Liver (tissue), 9 donors: ENCODE measurements around the gene ZNF792. TPM values are rescaled to one million over a fixed set of nuclear protein-coding genes. Genes with fewer than 3 reads are reported as not detected.
"Not testable (repeated sequence)": the region's sequence is repeated elsewhere in the genome, so short reads cannot be mapped to it uniquely, and the experiment has no call there.

ENCODE experiments used
- DNase-seq: peaks from one replicate; pipeline ENCODE4 v3.0.0-alpha.2; 2017; ENCODE audit warnings: low spot score
- H3K27ac ChIP-seq, 2 donors: one replicate each; pipeline ENCODE4 v1.7.0; 2013; ENCODE audit warnings: inconsistent platforms in 2 of 2, low read length in 2 of 2, control low read depth in 1 of 2, low read depth in 1 of 2, mild to moderate bottlenecking in 1 of 2
- H3K27me3 ChIP-seq, 4 donors: one replicate each; pipeline versions ENCODE4 v1.6.1 to v1.7.0; 2013; ENCODE audit warnings: low read length in 3 of 4, inconsistent platforms in 1 of 4, mild to moderate bottlenecking in 1 of 4, moderate library complexity in 1 of 4; ENCODE audit not compliant: control insufficient read depth in 4 of 4, insufficient read depth in 4 of 4
- H3K36me3 ChIP-seq, 4 donors: one replicate each; pipeline versions ENCODE4 v1.6.1 to v1.7.0; 2013; ENCODE audit warnings: low read length in 3 of 4, mild to moderate bottlenecking in 3 of 4, low read depth in 1 of 4, moderate library complexity in 1 of 4; ENCODE audit not compliant: control insufficient read depth in 4 of 4, insufficient read depth in 3 of 4
- H3K4me1 ChIP-seq, 4 donors: one replicate each; pipeline versions ENCODE4 v1.6.1 to v1.7.0; 2013; ENCODE audit warnings: low read length in 3 of 4, mild to moderate bottlenecking in 3 of 4, moderate library complexity in 1 of 4; ENCODE audit not compliant: control insufficient read depth in 4 of 4, insufficient read depth in 4 of 4
- H3K4me3 ChIP-seq, 3 donors: one replicate each; pipeline versions ENCODE4 v1.6.1 to v1.7.0; 2013; ENCODE audit warnings: low read length in 3 of 3, control low read depth in 1 of 3, low read depth in 1 of 3, mild to moderate bottlenecking in 1 of 3
- H3K9ac ChIP-seq, 2 donors: one replicate each; pipeline ENCODE4 v1.7.0; 2013; ENCODE audit warnings: low read length in 2 of 2, mild to moderate bottlenecking in 2 of 2, moderate library complexity in 2 of 2, control low read depth in 1 of 2, low read depth in 1 of 2
- H3K9me3 ChIP-seq, 4 donors: one replicate each; pipeline versions ENCODE4 v1.6.1 to v1.7.0; 2013; ENCODE audit warnings: low read length in 3 of 4; ENCODE audit not compliant: control insufficient read depth in 4 of 4
- EGR1 ChIP-seq, 2 donors: IDR thresholded peaks; 2 replicates each; pipeline ENCODE4 v1.6.1; 2016 to 2018; ENCODE audit warnings: antibody characterized with exemption in 2 of 2, low read depth in 2 of 2
- HNF4A ChIP-seq, 2 donors: conservative IDR thresholded peaks; 2 replicates each; pipeline ENCODE4 v1.6.1; 2016; ENCODE audit warnings: antibody characterized with exemption in 2 of 2, mild to moderate bottlenecking in 2 of 2
- HNF4G ChIP-seq: IDR thresholded peaks from 2 replicates; pipeline ENCODE4 v1.6.1; 2016; ENCODE audit warnings: antibody characterized with exemption
- MAX ChIP-seq: IDR thresholded peaks from 2 replicates; pipeline ENCODE4 v1.6.1; 2016; ENCODE audit warnings: antibody characterized with exemption
- REST ChIP-seq: IDR thresholded peaks from 2 replicates; pipeline ENCODE4 v1.6.1; 2016; ENCODE audit warnings: antibody characterized with exemption, mild to moderate bottlenecking
- RXRA ChIP-seq, 2 donors: IDR thresholded peaks; 2 replicates each; pipeline ENCODE4 v1.6.1; 2017 to 2018; ENCODE audit warnings: antibody characterized with exemption in 2 of 2, mild to moderate bottlenecking in 1 of 2
- SP1 ChIP-seq: IDR thresholded peaks from 2 replicates; pipeline ENCODE4 v1.6.1; 2018; ENCODE audit warnings: antibody characterized with exemption, mild to moderate bottlenecking
- WGBS: extraction: QIAGEN DNeasy Blood & Tissue Kit; methylation state at CpG from one replicate; pipeline ENCODE4 v1.1.7; 2013; 5-methylcytosine and 5-hydroxymethylcytosine counted together
- polyA plus RNA-seq, 2 donors: library from polyadenylated mRNA; stranded (reverse) in 1 of 2; unstranded in 1 of 2; fragments of 200-250 nt in 1 of 2; fragments of >200 nt in 1 of 2; fragmentation: Nextera tagmentation in 1 of 2; extraction: Ambion mirVana in 1 of 2; gene quantifications; one replicate each; pipeline versions ENCODE4 v1.2.1 to v1.2.3, GENCODE V29; 2013 to 2015
- total RNA-seq, 2 donors: library from RNA; depleted of rRNA; stranded (reverse); fragments of >200 nt; gene quantifications; one replicate each; pipeline ENCODE4 v1.2.3, GENCODE V29; 2014
- TF ChIP-seq, protein P1 (sequence below): IDR thresholded peaks from 2 replicates; pipeline ENCODE4 v1.6.1; 2016; ENCODE audit warnings: antibody characterized with exemption
- donor health status: healthy.
- donor health status: healthy.
- donor health status: healthy.
- donor health status: healthy.
- donor health status: healthy.

Gene ZNF792
- total and polyA plus RNA-seq, 4 donors, result 0.65 to 4.9 (median 3.1) TPM

DNA sequence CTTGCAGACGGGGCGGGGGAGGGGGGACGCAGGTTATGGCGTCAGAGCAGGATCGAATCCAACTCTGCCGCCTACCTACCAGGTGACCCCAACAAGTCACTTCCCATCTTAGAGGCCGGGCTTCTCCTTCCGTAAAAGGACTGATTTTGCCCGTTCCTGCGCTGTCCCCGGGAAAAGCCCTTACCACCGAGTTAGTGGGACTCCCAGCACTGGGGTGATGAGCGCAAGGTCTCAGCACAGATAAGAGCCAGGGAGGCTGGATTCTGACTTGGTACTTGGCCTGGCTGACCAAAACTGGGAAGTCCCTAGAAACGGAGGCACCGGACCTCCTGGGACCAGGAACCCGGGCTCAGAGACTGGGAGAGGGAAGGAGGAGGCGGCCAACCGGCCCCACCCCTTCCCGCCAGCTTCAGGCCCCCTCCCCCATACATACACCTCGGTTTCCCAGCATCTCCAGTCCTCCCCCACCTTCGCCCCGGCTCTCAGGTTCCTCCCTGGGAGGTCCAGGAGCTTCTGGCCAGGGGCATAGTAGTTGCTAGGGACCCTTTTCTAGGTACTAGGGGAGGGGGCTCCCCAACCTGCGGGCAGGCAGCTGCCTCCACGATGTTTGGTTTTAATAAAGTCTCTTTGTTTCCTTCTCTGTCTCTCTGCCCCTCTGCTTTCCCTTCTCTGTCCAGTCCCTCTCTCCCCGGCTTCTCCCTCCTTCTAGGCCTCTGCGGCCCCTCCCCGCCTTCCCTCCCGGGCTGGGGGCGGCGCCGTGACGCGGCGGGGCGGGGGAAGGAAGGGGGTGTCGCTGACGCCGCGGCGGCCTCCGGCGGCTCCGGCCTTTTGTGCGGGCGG is 35.7 kb upstream of the ZNF792 start, which contains the start of gene GRAMD1A:
Gene GRAMD1A, plus strand, starts transcription at position 826 of the 840 bp plus-strand sequence. CDS start 156 bp downstream, outside the sequence.
- no peak for TF ChIP-seq MAX
- TF ChIP-seq RXRA (IDR thresholded peaks at IDR 0.05), result peak; percentile 47 to 53
- TF ChIP-seq SP1, result peak; percentile 37
- peak; percentile 15 for TF ChIP-seq HNF4G
- TF ChIP-seq REST, result peak; percentile 61
- TF ChIP-seq, protein P1, sequence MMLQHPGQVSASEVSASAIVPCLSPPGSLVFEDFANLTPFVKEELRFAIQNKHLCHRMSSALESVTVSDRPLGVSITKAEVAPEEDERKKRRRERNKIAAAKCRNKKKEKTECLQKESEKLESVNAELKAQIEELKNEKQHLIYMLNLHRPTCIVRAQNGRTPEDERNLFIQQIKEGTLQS, result no peak
- no peaks in the 10 kb centered on the region for H3K27me3 ChIP-seq
- DNase-seq, result peak; percentile 70
- peaks cover 4 to 39% (median 13%) of the 10 kb centered on the region in 4 donors for H3K4me1 ChIP-seq
- peak within 1 kb of the TSS; percentile 84 to 85 for H3K9ac ChIP-seq
- WGBS, result 3% methylated on average over 45 of the region's 45 CpGs
- peak within 1 kb of the TSS; percentile 38 to 76 (median 55) for H3K4me3 ChIP-seq
- H3K9me3 ChIP-seq, result no peaks in the 10 kb centered on the region
- peak within 1 kb of the TSS; percentile 95 to 96 for H3K27ac ChIP-seq
- H3K36me3 ChIP-seq, result no peaks in the 10 kb centered on the region

DNA sequence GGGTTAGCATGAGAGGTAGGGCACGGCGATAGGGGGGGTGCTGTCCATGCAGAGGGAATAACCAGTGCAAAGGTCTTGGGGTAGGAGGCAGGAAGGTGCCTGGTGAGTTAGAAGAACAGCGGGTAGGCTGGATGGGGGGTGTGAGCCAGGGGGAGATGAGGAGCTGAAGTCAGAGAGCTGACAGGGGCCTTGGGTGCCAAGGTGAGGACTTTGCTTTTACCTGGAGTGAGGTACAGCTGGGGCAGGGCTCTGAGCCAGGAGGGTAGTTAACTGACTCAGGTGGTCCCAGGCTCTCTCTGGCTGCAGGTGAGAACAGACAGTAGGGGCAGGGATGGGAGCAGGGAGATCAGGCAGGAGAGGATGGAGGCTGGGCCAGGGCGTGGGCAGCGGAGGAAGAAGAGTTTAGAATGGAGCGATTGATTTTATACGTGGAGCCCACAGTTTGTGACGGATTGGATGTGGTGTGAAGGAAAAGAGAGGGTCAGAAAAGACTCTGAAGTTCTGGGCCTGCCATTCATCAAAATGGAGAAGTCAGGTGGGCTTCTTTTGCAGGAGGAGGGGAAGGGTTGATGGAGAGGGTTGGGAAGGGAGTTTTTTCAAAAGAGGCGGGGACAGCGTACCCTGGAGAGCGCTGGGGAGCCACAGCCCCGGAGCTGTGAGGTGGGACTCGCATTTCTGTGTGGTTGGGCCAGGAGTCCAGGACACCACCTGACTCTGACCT is 34.9 kb upstream of the ZNF792 start:
- H3K36me3 ChIP-seq, result no peaks in the 10 kb centered on the region
- H3K9ac ChIP-seq, result no peak overlapping the region
- WGBS, result 63% methylated on average over 13 of the region's 13 CpGs
- H3K4me1 ChIP-seq, result peaks cover 10 to 42% (median 18%) of the 10 kb centered on the region in 4 donors
- H3K27me3 ChIP-seq, result no peaks in the 10 kb centered on the region
- no peaks in the 10 kb centered on the region for H3K9me3 ChIP-seq
- H3K4me3 ChIP-seq, result no peak overlapping the region
- DNase-seq, result no peak
- peak overlapping the region; percentile 95 to 96 for H3K27ac ChIP-seq
- TF ChIP-seq REST (no peak), EGR1 (IDR thresholded peaks at IDR 0.05; ENCODE audit: low read depth in 2 of 2) (no peak), HNF4A (conservative IDR thresholded peaks at IDR 0.05) (peak; percentile 19 to 35)

GRCh38 chr19:34998224-34998623 is 34.2 kb upstream of the ZNF792 start:
- WGBS, result 95% methylated on average over 7 of the region's 7 CpGs
- not testable (repeated sequence) for H3K4me3 ChIP-seq, DNase-seq, H3K9ac ChIP-seq, H3K36me3 ChIP-seq, H3K27ac ChIP-seq, H3K27me3 ChIP-seq, H3K9me3 ChIP-seq
- peaks cover 10 to 42% (median 18%) of the 10 kb centered on the region in 4 donors for H3K4me1 ChIP-seq
